Measurements from ENCODE around the gene EXD3.
"Not testable (repeated sequence)": the region's sequence is repeated elsewhere in the genome, so short reads cannot be mapped to it uniquely, and the experiment has no call there.

EXD3 gene

GRCh38 chr9:137378688-137379410, 44.1 kb downstream of the EXD3 start:
- not testable (repeated sequence) for H3K9me3 ChIP-seq (ENCODE audit: control insufficient read depth, insufficient read depth, low read depth, low read length); H3K27me3 ChIP-seq (ENCODE audit: control insufficient read depth, insufficient read depth, low read length); H3K4me3 ChIP-seq (ENCODE audit: low read depth, low read length); H3K4me1 ChIP-seq (ENCODE audit: control insufficient read depth, insufficient read depth, low read length); H3K27ac ChIP-seq (ENCODE audit: low read depth, low read length); H3K9ac ChIP-seq (ENCODE audit: low read length); H3K36me3 ChIP-seq (ENCODE audit: control insufficient read depth, insufficient read depth, low read length)

GRCh38 chr9:137376386-137376785, 46.6 kb downstream of the EXD3 start:
- no peaks in the 10 kb centered on the region for H3K36me3 ChIP-seq (ENCODE audit: control insufficient read depth, insufficient read depth, low read length)
- peaks cover 5% of the 10 kb centered on the region; the same call in 1 of the 2 replicates for H3K9me3 ChIP-seq (ENCODE audit: control insufficient read depth, insufficient read depth, low read depth, low read length)
- H3K27me3 ChIP-seq (ENCODE audit: control insufficient read depth, insufficient read depth, low read length): no peaks in the 10 kb centered on the region; the same call in 1 of the 2 replicates
- no peaks in the 10 kb centered on the region for H3K4me1 ChIP-seq (ENCODE audit: control insufficient read depth, insufficient read depth, low read length)
- H3K4me3 ChIP-seq (ENCODE audit: low read depth, low read length): no peak overlapping the region
- no peak overlapping the region for H3K9ac ChIP-seq (ENCODE audit: low read length)
- no peak overlapping the region for H3K27ac ChIP-seq (ENCODE audit: low read depth, low read length)

DNA sequence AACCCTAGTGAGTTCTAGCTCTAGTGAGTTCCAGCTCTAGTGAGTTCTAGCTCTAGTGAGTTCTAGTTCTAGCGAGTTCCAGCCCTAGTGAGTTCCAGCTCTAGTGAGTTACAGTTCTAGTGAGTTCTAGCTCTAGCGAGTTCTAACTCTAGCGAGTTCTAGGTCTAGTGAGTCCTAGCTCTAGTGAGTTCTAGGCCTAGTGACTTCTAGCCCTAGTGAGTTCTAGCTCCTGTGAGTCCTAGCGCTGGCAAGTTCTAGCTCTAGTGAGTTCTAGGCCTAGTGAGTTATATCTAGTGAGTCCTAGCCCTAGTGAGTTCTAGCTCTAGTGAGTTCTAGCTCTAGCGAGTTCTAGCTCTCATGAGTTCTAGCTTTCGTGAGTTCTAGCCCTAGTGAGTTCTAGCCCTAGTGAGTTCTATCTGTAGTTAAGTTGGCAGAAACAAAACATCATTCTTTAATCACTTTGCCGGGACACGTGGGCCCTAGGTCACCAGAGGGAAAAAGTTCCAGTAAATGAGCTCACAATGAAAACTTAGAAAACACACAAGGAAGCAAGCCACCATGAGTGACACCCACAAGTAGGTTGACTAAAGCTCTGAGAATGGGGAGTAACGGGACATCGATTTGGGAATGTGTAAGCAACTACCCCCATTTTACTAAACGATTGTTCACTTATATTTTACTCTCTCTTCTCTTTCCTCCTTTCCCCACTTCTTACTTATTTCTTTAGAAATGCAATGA, 47.5 kb downstream of the EXD3 start:
- Histone ChIP-seq H3K27ac (ENCODE audit: low read depth, low read length) (no peak overlapping the region), H3K9me3 (ENCODE audit: control insufficient read depth, insufficient read depth, low read depth, low read length) (peaks cover 5% of the 10 kb centered on the region; the same call in 1 of the 2 replicates), H3K4me3 (ENCODE audit: low read depth, low read length) (no peak overlapping the region), H3K27me3 (ENCODE audit: control insufficient read depth, insufficient read depth, low read length) (no peaks in the 10 kb centered on the region; the same call in 1 of the 2 replicates), H3K9ac (ENCODE audit: low read length) (no peak overlapping the region), H3K4me1 (ENCODE audit: control insufficient read depth, insufficient read depth, low read length) (no peaks in the 10 kb centered on the region), H3K36me3 (ENCODE audit: control insufficient read depth, insufficient read depth, low read length) (no peaks in the 10 kb centered on the region)

GRCh38 chr9:137374131-137374845, 48.7 kb downstream of the EXD3 start:
- H3K27ac ChIP-seq (ENCODE audit: low read depth, low read length): no peak overlapping the region
- no peak overlapping the region for H3K4me3 ChIP-seq (ENCODE audit: low read depth, low read length)
- no peaks in the 10 kb centered on the region for H3K36me3 ChIP-seq (ENCODE audit: control insufficient read depth, insufficient read depth, low read length)
- no peak overlapping the region for H3K9ac ChIP-seq (ENCODE audit: low read length)
- peaks cover 5% of the 10 kb centered on the region; the same call in 1 of the 2 replicates for H3K9me3 ChIP-seq (ENCODE audit: control insufficient read depth, insufficient read depth, low read depth, low read length)
- H3K27me3 ChIP-seq (ENCODE audit: control insufficient read depth, insufficient read depth, low read length): no peaks in the 10 kb centered on the region; the same call in 1 of the 2 replicates
- H3K4me1 ChIP-seq (ENCODE audit: control insufficient read depth, insufficient read depth, low read length): no peaks in the 10 kb centered on the region

DNA sequence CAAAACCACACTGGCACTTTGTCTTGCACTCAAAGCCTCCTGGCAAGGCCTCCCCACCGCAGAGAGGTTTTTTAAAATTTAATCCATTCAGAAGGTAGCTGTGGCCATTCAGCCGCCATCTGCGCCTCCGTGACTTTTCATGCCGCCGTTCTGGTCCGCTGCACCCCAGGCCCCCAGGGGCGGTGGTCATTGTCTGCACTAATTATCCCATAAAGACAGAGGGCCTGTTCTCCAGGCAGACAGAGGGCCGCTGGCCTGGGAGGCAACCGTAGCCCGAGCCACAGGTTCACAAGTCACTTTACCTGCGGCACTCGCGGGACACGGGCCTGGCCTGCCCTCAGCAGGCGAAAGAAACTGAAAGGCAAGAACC, 49.4 kb downstream of the EXD3 start:
- Histone ChIP-seq H3K4me1 (ENCODE audit: control insufficient read depth, insufficient read depth, low read length) (no peaks in the 10 kb centered on the region), H3K9ac (ENCODE audit: low read length) (no peak overlapping the region), H3K27me3 (ENCODE audit: control insufficient read depth, insufficient read depth, low read length) (no peaks in the 10 kb centered on the region; the same call in 1 of the 2 replicates), H3K9me3 (ENCODE audit: control insufficient read depth, insufficient read depth, low read depth, low read length) (peaks cover 5% of the 10 kb centered on the region; the same call in 1 of the 2 replicates), H3K4me3 (ENCODE audit: low read depth, low read length) (no peak overlapping the region), H3K27ac (ENCODE audit: low read depth, low read length) (no peak overlapping the region), H3K36me3 (ENCODE audit: control insufficient read depth, insufficient read depth, low read length) (no peaks in the 10 kb centered on the region)

DNA sequence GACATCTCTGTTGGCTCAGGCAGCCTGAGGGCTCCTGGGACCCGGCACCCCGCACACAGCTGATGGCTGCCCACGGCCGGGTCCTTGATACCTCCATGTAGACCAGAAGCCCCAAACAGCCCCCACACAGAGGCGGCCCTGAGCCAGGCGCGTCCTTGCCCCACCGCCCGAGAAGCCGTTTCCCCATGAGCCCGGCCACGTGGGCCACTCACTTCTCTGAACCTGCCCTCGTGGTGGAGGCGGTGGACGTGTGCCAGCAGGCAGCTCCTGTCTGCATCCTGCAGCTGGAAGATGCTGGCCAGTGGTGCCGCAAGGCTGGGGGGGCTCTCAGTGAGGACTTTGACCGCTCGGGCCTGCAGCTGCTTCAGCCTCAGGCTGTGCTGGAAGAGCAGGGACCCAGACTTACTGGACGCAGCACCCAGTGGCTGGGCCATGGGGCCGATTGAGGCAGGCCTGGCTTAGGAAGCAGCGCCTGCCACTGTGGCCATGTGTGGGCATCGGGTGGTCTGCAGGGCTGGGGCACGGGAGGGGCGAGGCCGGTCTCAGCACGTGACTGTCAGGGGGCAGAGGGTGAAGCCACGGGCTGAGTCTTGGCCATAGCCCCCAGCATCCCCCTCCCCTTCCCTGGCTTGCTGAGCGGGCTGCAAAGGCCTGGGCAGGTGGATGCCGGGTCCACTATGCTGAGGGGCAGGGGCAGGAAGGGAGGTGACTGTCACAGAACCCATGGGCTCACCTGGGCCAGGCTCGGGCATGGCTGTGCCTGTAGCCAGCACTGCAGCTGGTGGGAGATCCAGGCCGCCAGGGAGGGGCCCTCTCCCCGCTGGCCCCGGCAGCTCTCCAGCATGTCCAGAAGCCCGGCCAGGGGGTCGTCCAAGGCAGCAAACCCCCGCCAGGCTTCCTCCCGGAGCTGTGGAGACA, 50.0 kb downstream of the EXD3 start:
- Histone ChIP-seq H3K27ac (ENCODE audit: low read depth, low read length) (no peak overlapping the region), H3K4me1 (ENCODE audit: control insufficient read depth, insufficient read depth, low read length) (no peaks in the 10 kb centered on the region), H3K9me3 (ENCODE audit: control insufficient read depth, insufficient read depth, low read depth, low read length) (peaks cover 5% of the 10 kb centered on the region; the same call in 1 of the 2 replicates), H3K27me3 (ENCODE audit: control insufficient read depth, insufficient read depth, low read length) (no peaks in the 10 kb centered on the region; the same call in 1 of the 2 replicates), H3K4me3 (ENCODE audit: low read depth, low read length) (no peak overlapping the region), H3K9ac (ENCODE audit: low read length) (no peak overlapping the region), H3K36me3 (ENCODE audit: control insufficient read depth, insufficient read depth, low read length) (no peaks in the 10 kb centered on the region)

DNA sequence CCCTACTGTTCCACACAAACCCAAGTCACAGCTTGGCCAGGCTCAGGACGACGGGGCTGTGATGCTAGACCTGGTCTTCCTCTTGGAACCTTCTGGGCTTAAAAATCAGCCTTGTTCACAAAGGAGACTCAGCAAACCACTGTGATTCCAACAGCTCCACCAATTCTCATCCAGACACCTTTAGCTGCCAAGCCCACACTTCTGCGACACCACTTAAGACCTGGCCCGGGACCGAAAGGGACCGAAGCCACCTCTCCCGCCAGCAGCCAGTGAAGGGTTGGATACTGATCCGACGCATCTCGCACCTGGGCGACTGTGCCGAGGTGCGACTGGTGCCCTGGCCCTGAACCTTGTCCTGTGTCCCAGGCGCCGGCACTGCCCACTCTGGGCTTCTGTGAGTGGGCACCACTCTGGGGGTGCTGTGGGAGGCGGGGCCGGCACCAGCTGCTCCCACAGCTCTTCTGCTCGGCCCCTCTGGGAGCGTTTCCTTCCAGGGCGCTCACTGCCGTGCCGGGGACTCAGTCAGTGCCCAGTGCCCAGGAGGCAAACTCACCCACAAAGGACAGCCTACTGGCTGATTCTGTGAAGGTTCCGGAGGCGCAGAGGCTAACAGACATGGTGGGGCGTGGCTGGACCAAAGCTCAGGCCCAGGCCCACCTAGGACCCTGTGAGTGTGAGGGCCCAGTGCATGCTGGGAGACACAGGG, 50.9 kb downstream of the EXD3 start:
- no peak overlapping the region for H3K27ac ChIP-seq (ENCODE audit: low read depth, low read length)
- H3K27me3 ChIP-seq (ENCODE audit: control insufficient read depth, insufficient read depth, low read length): no peaks in the 10 kb centered on the region; the same call in 1 of the 2 replicates
- H3K36me3 ChIP-seq (ENCODE audit: control insufficient read depth, insufficient read depth, low read length): no peaks in the 10 kb centered on the region
- H3K4me3 ChIP-seq (ENCODE audit: low read depth, low read length): no peak overlapping the region
- H3K4me1 ChIP-seq (ENCODE audit: control insufficient read depth, insufficient read depth, low read length): no peaks in the 10 kb centered on the region
- peaks cover 5% of the 10 kb centered on the region; the same call in 1 of the 2 replicates for H3K9me3 ChIP-seq (ENCODE audit: control insufficient read depth, insufficient read depth, low read depth, low read length)
- H3K9ac ChIP-seq (ENCODE audit: low read length): no peak overlapping the region

GRCh38 chr9:137371521-137371941, 51.4 kb downstream of the EXD3 start:
- H3K4me1 ChIP-seq (ENCODE audit: control insufficient read depth, insufficient read depth, low read length): no peaks in the 10 kb centered on the region
- H3K27me3 ChIP-seq (ENCODE audit: control insufficient read depth, insufficient read depth, low read length): no peaks in the 10 kb centered on the region; the same call in 1 of the 2 replicates
- no peaks in the 10 kb centered on the region for H3K36me3 ChIP-seq (ENCODE audit: control insufficient read depth, insufficient read depth, low read length)
- H3K9me3 ChIP-seq (ENCODE audit: control insufficient read depth, insufficient read depth, low read depth, low read length): peaks cover 5% of the 10 kb centered on the region; the same call in 1 of the 2 replicates
- H3K9ac ChIP-seq (ENCODE audit: low read length): no peak overlapping the region
- H3K4me3 ChIP-seq (ENCODE audit: low read depth, low read length): no peak overlapping the region
- no peak overlapping the region for H3K27ac ChIP-seq (ENCODE audit: low read depth, low read length)

DNA sequence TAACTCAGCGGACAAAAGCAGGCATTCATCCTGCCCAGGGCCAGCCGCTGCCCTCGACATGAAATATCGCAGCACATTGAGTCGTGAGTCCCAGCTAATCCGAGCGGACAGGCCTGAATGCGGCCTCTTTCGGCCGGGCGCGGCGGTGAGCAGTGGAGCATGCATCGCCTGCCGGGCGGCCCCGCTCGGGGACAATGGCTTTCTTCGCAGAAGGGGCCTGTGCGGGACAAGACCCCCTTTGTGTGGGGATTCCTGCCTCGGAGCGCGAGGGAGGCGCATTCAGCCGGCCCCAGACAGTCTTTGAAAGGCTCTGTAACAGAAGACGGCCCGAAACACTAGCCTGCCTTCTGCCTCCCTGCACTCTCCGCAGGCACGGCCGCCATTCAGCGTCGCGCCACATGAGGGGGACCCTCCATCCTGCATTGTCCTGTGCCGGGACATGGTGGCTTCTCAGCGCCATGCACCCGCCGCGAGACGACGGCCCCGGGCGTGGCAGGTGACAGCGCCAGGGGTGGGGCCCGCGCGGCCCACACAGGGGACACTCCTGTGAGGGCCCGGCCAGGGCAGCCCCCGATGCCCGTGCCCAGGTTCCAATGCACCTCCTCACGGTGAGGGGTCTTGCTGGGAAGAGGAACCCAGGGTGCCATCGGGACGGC, 52.0 kb downstream of the EXD3 start:
- no peak overlapping the region for H3K9ac ChIP-seq (ENCODE audit: low read length)
- no peaks in the 10 kb centered on the region; the same call in 1 of the 2 replicates for H3K27me3 ChIP-seq (ENCODE audit: control insufficient read depth, insufficient read depth, low read length)
- no peaks in the 10 kb centered on the region for H3K36me3 ChIP-seq (ENCODE audit: control insufficient read depth, insufficient read depth, low read length)
- peaks cover 5% of the 10 kb centered on the region; the same call in 1 of the 2 replicates for H3K9me3 ChIP-seq (ENCODE audit: control insufficient read depth, insufficient read depth, low read depth, low read length)
- H3K4me3 ChIP-seq (ENCODE audit: low read depth, low read length): no peak overlapping the region
- H3K27ac ChIP-seq (ENCODE audit: low read depth, low read length): no peak overlapping the region
- no peaks in the 10 kb centered on the region for H3K4me1 ChIP-seq (ENCODE audit: control insufficient read depth, insufficient read depth, low read length)
